GM06990 (cell line): Measurements from ENCODE around the gene ORC4.
A peak's percentile ranks its signal among the peaks of the same experiment; 100 is the strongest.

Source experiments
- DNase-seq: peaks from one replicate; pipeline ENCODE4 v3.0.0-alpha.2; 2011; ENCODE audit not compliant: insufficient read length; ENCODE audit errors: extremely low read depth
- H3K27me3 ChIP-seq: replicated peaks from 2 replicates; pipeline ENCODE4 v1.6.0; 2011; ENCODE audit warnings: low read length; ENCODE audit not compliant: control insufficient read depth, insufficient read depth
- H3K36me3 ChIP-seq: 2 replicates; pipeline ENCODE4 v1.5.1; 2011; ENCODE audit warnings: low read length; ENCODE audit not compliant: control insufficient read depth, insufficient read depth
- H3K4me3 ChIP-seq: replicated peaks from 2 replicates; pipeline ENCODE4 v1.5.1; 2011; ENCODE audit warnings: low read depth, mild to moderate bottlenecking, control low read depth, low read length
- CTCF ChIP-seq: IDR thresholded peaks from 2 replicates; pipeline ENCODE4 v1.5.1; 2011; ENCODE audit warnings: low read length, control low read depth, mild to moderate bottlenecking, inconsistent platforms; ENCODE audit not compliant: insufficient read depth, poor library complexity, severe bottlenecking

ORC4 gene

DNA sequence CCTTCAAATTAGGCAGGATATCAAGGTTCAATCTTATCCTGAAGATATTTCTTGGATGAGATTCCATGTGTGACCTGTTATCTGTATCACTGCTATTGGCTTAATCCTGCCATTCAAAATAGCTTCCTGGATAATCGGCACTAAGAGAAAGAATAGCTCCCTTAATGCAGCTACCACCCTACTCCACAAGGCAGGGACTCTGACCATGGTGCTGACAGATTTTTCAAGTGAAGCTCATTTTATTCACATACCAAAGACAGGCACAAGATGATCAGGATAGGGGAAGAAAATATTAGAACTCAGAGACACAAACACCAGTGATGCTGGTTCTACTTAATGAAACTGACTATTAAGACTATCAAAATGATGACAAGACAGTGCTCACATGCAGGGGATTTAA lies 74.9 kb downstream of the ORC4 start:
- TF ChIP-seq CTCF: no peak
- Histone ChIP-seq H3K4me3 (no peak overlapping the region), H3K27me3 (no peaks in the 10 kb centered on the region), H3K36me3 (no peaks in the 10 kb centered on the region)
- DNase-seq: no peak

DNA sequence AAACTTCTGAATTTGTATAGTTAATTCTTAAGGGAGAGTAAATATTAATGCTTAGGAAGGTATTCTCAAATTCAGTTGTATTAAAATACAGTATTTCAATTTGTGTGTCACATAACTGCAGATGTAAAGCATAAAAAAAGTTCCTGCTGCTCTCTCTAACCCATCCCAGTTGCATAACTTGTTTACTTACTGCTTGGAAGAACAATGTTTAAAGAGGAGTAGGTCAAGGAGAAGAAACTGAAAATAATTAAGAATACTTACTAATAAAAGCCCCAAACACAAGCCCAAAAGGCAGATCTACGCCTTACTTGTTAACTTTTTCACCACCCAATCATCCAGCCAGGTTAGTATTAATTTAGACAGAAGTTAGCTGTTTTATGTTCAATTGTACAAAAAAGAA lies 81.2 kb downstream of the ORC4 start:
- H3K36me3 ChIP-seq: peaks cover 2% of the 10 kb centered on the region; the same call in 1 of the 2 replicates
- TF ChIP-seq CTCF: no peak
- no peak for DNase-seq
- H3K27me3 ChIP-seq: no peaks in the 10 kb centered on the region
- H3K4me3 ChIP-seq: no peak overlapping the region

GRCh38 chr2:147937744-147938349 lies 82.7 kb downstream of the ORC4 start:
- Histone ChIP-seq H3K27me3 (no peaks in the 10 kb centered on the region), H3K36me3 (peaks cover 2% of the 10 kb centered on the region; the same call in 1 of the 2 replicates), H3K4me3 (no peak overlapping the region)
- TF ChIP-seq CTCF: peak; percentile 80
- no peak for DNase-seq

DNA sequence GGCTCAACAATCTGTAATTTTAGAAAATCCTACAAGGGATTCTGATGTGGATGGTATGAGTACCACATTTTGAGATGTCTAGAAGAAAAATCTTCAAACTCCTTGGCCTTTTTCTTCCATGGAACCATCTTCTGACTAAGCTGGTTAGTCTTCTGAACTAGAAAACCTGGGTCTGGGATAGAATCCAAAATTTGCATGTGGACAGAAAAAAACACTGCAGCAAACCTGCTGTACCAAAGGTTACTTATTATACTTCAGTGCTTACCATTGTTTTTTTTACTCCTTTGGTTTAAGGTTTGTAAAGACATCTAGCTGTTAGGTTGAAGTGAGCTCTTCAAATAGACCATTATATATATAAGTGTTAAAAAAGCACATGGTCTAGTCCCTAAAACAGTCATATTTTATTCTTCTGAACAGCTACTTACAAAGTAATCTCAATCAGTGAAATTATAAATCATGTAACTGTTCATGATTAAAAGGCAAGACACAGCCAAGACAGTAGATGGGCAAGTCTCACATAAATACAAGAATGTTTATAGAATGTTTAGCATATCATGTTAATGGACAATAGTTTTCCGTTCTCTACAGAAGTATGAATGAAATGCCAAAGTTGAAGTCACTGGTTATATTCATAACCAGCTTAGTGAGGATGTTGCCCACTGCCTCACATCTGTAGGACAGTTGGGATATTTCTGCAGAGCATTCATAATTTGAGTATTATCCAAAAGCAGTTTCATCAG lies 85.5 kb downstream of the ORC4 start:
- TF ChIP-seq CTCF: no peak
- H3K4me3 ChIP-seq: no peak overlapping the region
- H3K36me3 ChIP-seq: peaks cover 2% of the 10 kb centered on the region; the same call in 1 of the 2 replicates
- H3K27me3 ChIP-seq: no peaks in the 10 kb centered on the region
- DNase-seq: no peak

DNA sequence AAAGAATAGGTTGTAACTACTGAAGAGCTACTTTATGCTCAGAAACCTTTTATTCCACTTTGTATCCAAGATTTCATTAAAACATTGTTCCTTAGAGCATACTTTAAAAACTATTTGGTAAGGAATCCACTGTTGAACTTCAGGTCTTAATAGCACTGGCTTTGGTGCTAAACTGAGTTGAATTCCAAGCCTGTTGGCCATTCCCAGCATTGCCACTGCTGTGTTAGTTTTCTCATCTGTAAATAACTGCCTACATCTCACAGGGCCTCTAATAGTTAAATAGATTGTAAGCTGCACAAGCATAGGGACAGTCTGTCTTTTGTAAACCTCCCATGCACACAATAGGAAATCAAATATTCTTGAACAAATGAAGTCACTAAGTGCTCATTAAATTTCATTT lies 86.6 kb downstream of the ORC4 start:
- DNase-seq: no peak
- H3K27me3 ChIP-seq: no peaks in the 10 kb centered on the region
- peaks cover 2% of the 10 kb centered on the region; the same call in 1 of the 2 replicates for H3K36me3 ChIP-seq
- no peak for TF ChIP-seq CTCF
- H3K4me3 ChIP-seq: no peak overlapping the region
